T47D (cell line): Measurements from ENCODE around the gene FUT9.

Experiments used
- DNase-seq, 2 experiments: peaks; one replicate each; pipeline versions ENCODE4 v3.0.0 to v3.0.0-alpha.2; 2011 to 2012; ENCODE audit warnings: low read depth in 1 of 2, low spot score in 1 of 2
- JUND ChIP-seq: IDR thresholded peaks from 2 replicates; pipeline ENCODE4 v1.6.1; 2012; ENCODE audit warnings: low read depth
- in situ Hi-C: cut with HindIII; loops from 2 replicates; pipeline ENCODE4 v1.10.0; 2016; ENCODE audit warnings: low sequenced_read_pairs, low pct_unique_long_range_greater_than_20kb

The FUT9 gene

GRCh38 chr6:96094077-96094476 lies 78.3 kb downstream of the FUT9 start:
- no peak for TF ChIP-seq JUND
- in situ Hi-C loops, result no loop called here
- DNase-seq, result no peak

GRCh38 chr6:96099069-96099468 lies 83.3 kb downstream of the FUT9 start:
- in situ Hi-C loops, result no loop called here
- no peak for DNase-seq
- TF ChIP-seq JUND, result no peak

GRCh38 chr6:96101564-96101963 lies 85.8 kb downstream of the FUT9 start:
- no peak for TF ChIP-seq JUND
- no peak for DNase-seq
- in situ Hi-C loops, result no loop called here

DNA sequence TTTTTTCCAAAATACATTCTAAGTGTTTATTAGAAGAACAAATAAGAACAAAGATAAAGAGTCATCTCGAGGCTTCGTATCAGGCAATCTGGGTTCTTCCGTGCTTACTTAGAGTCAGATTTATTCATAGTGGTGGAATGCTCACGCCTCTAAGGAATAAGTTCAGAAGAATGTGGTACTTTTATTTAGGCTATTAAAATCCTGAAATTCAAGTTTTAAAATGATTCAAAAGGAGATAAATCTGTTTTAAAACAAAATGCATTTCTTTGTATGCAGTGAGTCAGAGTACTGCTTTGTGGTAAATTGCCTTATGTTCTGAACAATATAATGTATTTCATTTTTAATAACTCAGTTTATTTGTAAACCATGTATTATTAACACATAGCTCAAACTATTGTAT lies 89.1 kb downstream of the FUT9 start:
- TF ChIP-seq JUND, result no peak
- in situ Hi-C loops, result no loop called here
- DNase-seq, result peak in 1 of 2 experiments; percentile 10

DNA sequence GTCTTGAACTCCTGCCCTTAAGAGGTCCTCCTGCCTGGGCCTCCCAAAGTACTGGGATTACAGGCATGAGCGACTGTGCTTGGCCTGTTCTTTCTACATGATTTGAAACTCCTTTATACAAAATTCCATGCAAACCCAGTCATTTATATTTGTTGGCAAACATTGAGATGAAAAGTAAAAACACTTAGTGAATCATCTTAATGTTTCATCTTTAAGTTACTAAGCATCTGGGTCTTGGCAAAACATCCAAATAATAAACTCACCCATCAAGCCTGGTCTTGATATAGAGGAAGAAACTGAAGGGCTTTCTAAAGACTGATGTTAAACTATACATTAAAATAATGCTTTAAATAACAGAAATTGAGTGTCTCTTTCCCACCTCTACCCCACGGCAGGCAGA lies 95.1 kb downstream of the FUT9 start:
- in situ Hi-C loops, result no loop called here
- no peak for DNase-seq
- no peak for TF ChIP-seq JUND

GRCh38 chr6:96116674-96117073 lies 100.9 kb downstream of the FUT9 start:
- TF ChIP-seq JUND, result no peak
- in situ Hi-C loops, result no loop called here
- DNase-seq, result peak; percentile 4 to 60

- DNase-seq, result no peak
- TF ChIP-seq JUND, result no peak
- in situ Hi-C loops, result no loop called here
These were observed 109.0 kb downstream of the FUT9 start for GRCh38 chr6:96124778-96125177.

- DNase-seq, result no peak
- no peak for TF ChIP-seq JUND
- in situ Hi-C loops, result no loop called here
These were observed 122.6 kb downstream of the FUT9 start for GRCh38 chr6:96138406-96138805.

GRCh38 chr6:96142142-96142541 lies 126.4 kb downstream of the FUT9 start:
- in situ Hi-C loops, result no loop called here
- TF ChIP-seq JUND, result no peak
- no peak for DNase-seq

GRCh38 chr6:96150431-96150830 lies 134.7 kb downstream of the FUT9 start:
- no peak for DNase-seq
- in situ Hi-C loops, result no loop called here
- no peak for TF ChIP-seq JUND

DNA sequence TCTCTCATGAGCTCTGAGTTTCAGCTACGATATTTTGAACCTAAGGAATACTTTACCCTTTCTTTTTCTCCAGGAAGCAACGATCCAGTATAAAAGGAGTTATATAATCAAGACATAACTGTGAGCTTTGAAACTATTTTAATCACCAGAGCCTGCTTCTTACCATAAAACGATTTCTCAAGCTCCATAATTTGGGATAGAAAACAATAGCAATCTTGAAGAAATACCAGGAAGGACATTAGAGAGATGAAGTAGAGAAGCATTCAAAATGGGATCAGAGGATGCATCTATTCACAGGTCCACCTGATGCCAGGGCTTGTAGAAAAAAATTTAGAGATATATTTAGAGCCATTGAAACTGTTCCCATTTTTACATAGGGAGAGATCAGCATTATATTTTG lies 135.9 kb downstream of the FUT9 start:
- DNase-seq, result no peak
- TF ChIP-seq JUND, result no peak
- in situ Hi-C loops, result no loop called here

GRCh38 chr6:96152114-96152708 lies 136.4 kb downstream of the FUT9 start:
- DNase-seq, result no peak
- in situ Hi-C loops, result no loop called here
- TF ChIP-seq JUND, result no peak

GRCh38 chr6:96153775-96154174 lies 138.0 kb downstream of the FUT9 start:
- in situ Hi-C loops, result no loop called here
- no peak for DNase-seq
- TF ChIP-seq JUND, result no peak

- no peak for TF ChIP-seq JUND
- DNase-seq, result peak in 1 of 2 experiments; percentile 39
- in situ Hi-C loops, result no loop called here
These were observed 140.7 kb downstream of the FUT9 start for GRCh38 chr6:96156425-96156824.

DNA sequence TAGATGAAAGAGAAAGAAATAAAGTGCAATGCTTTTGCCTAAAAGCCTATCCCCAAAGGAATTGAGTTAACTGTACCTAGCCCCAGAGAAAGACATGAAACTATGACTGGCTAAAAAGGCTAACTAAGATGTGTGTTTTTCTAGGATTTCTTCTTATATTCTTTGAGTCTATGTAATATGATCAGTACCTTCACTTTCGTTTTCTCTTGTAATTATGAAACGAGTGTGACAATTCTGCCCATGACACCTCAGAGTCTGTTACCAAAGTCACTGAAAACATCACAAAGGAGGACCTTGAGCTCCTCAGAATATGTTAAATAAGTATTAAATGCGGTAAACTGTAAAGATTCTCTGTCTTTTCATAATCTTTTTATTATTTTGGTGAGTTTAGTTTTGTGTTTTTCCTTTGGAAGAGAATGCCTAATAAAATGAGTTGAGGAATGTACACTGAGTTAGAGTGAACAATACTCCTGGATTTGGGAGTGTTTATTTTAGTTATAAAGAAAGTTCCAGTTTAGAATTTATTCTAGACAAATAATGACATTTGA lies 141.3 kb downstream of the FUT9 start:
- no peak for TF ChIP-seq JUND
- in situ Hi-C loops, result no loop called here
- peak; percentile 7 to 44 for DNase-seq
